OCI-LY1 (cell line): ENCODE data around the gene PARD3B.

ENCODE experiments used
- EZH2 ChIP-seq: fragments of 200-600 bp; sonication (generic), shearing (Covaris generic); IDR thresholded peaks from 2 replicates; pipeline ENCODE4 v1.8.0; 2017; ENCODE audit warnings: borderline replicate concordance, mixed run types, mild to moderate bottlenecking, antibody characterized with exemption, low read length, moderate library complexity, mixed read lengths
- TF ChIP-seq, protein P1 (sequence below): fragments of 200-600 bp; sonication (generic), shearing (Covaris generic); IDR thresholded peaks from 2 replicates; pipeline ENCODE4 v1.5.1; 2017; ENCODE audit warnings: mild to moderate bottlenecking, antibody characterized with exemption, low read length, moderate library complexity, mixed read lengths

DNA sequence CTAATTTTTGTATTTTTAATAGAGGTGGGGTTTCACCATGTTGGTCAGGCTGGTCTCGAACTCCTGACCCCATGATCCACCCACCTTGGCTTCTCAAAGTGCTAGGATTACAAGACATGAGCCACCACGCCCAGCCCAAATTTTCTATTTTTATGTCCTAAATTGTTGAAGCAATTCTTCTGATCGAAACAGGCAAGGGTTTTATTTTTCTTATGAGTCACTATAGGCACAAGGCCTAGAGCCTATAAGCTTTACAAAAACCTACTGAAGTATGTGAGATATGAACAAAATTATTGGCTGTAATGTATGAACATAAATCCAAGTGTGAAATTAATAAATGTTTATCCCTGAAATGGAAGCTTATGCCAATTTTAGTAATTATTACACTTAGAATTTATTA is 672.8 kb downstream of the PARD3B start:
- TF ChIP-seq, protein P1, sequence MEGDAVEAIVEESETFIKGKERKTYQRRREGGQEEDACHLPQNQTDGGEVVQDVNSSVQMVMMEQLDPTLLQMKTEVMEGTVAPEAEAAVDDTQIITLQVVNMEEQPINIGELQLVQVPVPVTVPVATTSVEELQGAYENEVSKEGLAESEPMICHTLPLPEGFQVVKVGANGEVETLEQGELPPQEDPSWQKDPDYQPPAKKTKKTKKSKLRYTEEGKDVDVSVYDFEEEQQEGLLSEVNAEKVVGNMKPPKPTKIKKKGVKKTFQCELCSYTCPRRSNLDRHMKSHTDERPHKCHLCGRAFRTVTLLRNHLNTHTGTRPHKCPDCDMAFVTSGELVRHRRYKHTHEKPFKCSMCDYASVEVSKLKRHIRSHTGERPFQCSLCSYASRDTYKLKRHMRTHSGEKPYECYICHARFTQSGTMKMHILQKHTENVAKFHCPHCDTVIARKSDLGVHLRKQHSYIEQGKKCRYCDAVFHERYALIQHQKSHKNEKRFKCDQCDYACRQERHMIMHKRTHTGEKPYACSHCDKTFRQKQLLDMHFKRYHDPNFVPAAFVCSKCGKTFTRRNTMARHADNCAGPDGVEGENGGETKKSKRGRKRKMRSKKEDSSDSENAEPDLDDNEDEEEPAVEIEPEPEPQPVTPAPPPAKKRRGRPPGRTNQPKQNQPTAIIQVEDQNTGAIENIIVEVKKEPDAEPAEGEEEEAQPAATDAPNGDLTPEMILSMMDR = no peak
- no peak for TF ChIP-seq EZH2
